Fibroblast of lung (primary cell): ENCODE measurements around the gene HIPK2. TPM values are rescaled to one million over a fixed set of nuclear protein-coding genes. Genes with fewer than 3 reads are reported as not detected.

Source experiments
- DNase-seq, 2 donors: peaks; one replicate each; pipeline versions ENCODE4 v3.0.0 to v3.0.0-alpha.2; 2010; ENCODE audit warnings: low read depth in 2 of 2
- H2AFZ ChIP-seq: 2 replicates; pipeline ENCODE4 v1.5.1; 2012; ENCODE audit warnings: low read length, control low read depth, inconsistent platforms
- H3K27ac ChIP-seq: 2 replicates; pipeline ENCODE4 v1.5.1; 2011; ENCODE audit warnings: low read length, control low read depth; ENCODE audit not compliant: insufficient read depth
- H3K27me3 ChIP-seq: 2 replicates; pipeline ENCODE4 v1.5.1; 2011; ENCODE audit warnings: mild to moderate bottlenecking, low read length; ENCODE audit not compliant: control insufficient read depth, insufficient read depth
- H3K36me3 ChIP-seq: 2 replicates; pipeline ENCODE4 v1.5.1; 2011; ENCODE audit warnings: low read length; ENCODE audit not compliant: control insufficient read depth, insufficient read depth
- H3K4me1 ChIP-seq: 2 replicates; pipeline ENCODE4 v1.5.1; 2011; ENCODE audit warnings: low read length; ENCODE audit not compliant: control insufficient read depth, insufficient read depth; ENCODE audit errors: extremely low read depth
- H3K4me2 ChIP-seq: 2 replicates; pipeline ENCODE4 v1.5.1; 2011; ENCODE audit warnings: low read length, control low read depth; ENCODE audit not compliant: insufficient read depth; ENCODE audit errors: extremely low read depth
- H3K4me3 ChIP-seq, 4 experiments: fragments of 200-600 bp in 1 of 4; sonication (generic) in 1 of 4; replicated peaks in 1 of 4; 2 replicates each; pipeline ENCODE4 v1.5.1; 2011 to 2016; ENCODE audit warnings: low read length in 4 of 4, low read depth in 3 of 4, mild to moderate bottlenecking in 3 of 4, control low read depth in 2 of 4, inconsistent platforms in 1 of 4, mixed read lengths in 1 of 4; ENCODE audit not compliant: insufficient read depth in 1 of 4; ENCODE audit errors: control extremely low read depth in 1 of 4
- H3K79me2 ChIP-seq: 2 replicates; pipeline ENCODE4 v1.5.1; 2012; ENCODE audit warnings: mild to moderate bottlenecking, low read length, inconsistent platforms; ENCODE audit not compliant: control insufficient read depth, insufficient read depth
- H3K9ac ChIP-seq: 2 replicates; pipeline ENCODE4 v1.5.1; 2011; ENCODE audit warnings: mild to moderate bottlenecking, low read length, control low read depth; ENCODE audit not compliant: insufficient read depth
- H3K9me3 ChIP-seq: 2 replicates; pipeline ENCODE4 v1.5.1; 2012; ENCODE audit warnings: low read depth, low read length; ENCODE audit not compliant: control insufficient read depth, insufficient read depth
- H4K20me1 ChIP-seq: 2 replicates; pipeline ENCODE4 v1.5.1; 2011; ENCODE audit warnings: low read length; ENCODE audit not compliant: control insufficient read depth, insufficient read depth; ENCODE audit errors: extremely low read depth
- CTCF ChIP-seq, 2 donors: IDR thresholded peaks in 1 of 2; conservative IDR thresholded peaks in 1 of 2; 1 replicate in 1 of 2; 2 replicates in 1 of 2; pipeline ENCODE4 v1.5.1; 2011 to 2012; ENCODE audit warnings: low read length in 2 of 2, control low read depth in 1 of 2, inconsistent platforms in 1 of 2, low read depth in 1 of 2, mild to moderate bottlenecking in 1 of 2
- EZH2 ChIP-seq: IDR thresholded peaks from 2 replicates; pipeline ENCODE4 v1.5.1; 2012; ENCODE audit warnings: low read length, control low read depth, mild to moderate bottlenecking; ENCODE audit errors: missing control alignments
- polyA plus RNA-seq, 2 donors: library from polyadenylated mRNA; depleted of rRNA in 1 of 2; stranded (reverse) in 1 of 2; unstranded in 1 of 2; fragments of >200 nt; gene quantifications; 2 replicates each; pipeline ENCODE4 v1.2.1, GENCODE V29; 2011 to 2012; ENCODE audit warnings: missing spikeins in 1 of 2
- total RNA-seq: library from RNA; depleted of rRNA; stranded (reverse); fragments of >200 nt; gene quantifications from 2 replicates; pipeline ENCODE4 v1.2.1, GENCODE V29; 2014

HIPK2 gene
- total and polyA plus RNA-seq, 2 donors (not counting 1 experiment from before 2014, with no cell fraction given), result 10.1 to 11.1 TPM

GRCh38 chr7:139575338-139575680 is 202.5 kb downstream of the HIPK2 start:
- no peak overlapping the region for H2AFZ ChIP-seq
- H3K27me3 ChIP-seq, result no peaks in the 10 kb centered on the region
- no peaks in the 10 kb centered on the region for H4K20me1 ChIP-seq
- no peak for DNase-seq
- H3K9me3 ChIP-seq, result no peaks in the 10 kb centered on the region
- no peaks in the 10 kb centered on the region for H3K79me2 ChIP-seq
- no peak for TF ChIP-seq CTCF (conservative IDR thresholded peaks at IDR 0.05 in 1 of 2, IDR thresholded peaks at IDR 0.05 in 1 of 2; ENCODE audit: low read depth in 1 of 2, low read length in 2 of 2)
- no peak for TF ChIP-seq EZH2
- no peak overlapping the region for H3K4me2 ChIP-seq
- H3K36me3 ChIP-seq, result peaks cover 12% of the 10 kb centered on the region
- no peaks in the 10 kb centered on the region for H3K4me1 ChIP-seq
- H3K4me3 ChIP-seq, result no peak overlapping the region
- no peak overlapping the region for H3K27ac ChIP-seq
- no peak overlapping the region for H3K9ac ChIP-seq

GRCh38 chr7:139574618-139575337 is 203.0 kb downstream of the HIPK2 start:
- Histone ChIP-seq H3K27ac (no peak overlapping the region), H3K27me3 (no peaks in the 10 kb centered on the region), H3K4me2 (no peak overlapping the region), H3K4me3 (no peak overlapping the region), H3K4me1 (no peaks in the 10 kb centered on the region), H3K9me3 (no peaks in the 10 kb centered on the region), H2AFZ (no peak overlapping the region), H3K79me2 (no peaks in the 10 kb centered on the region), H3K36me3 (peaks cover 10% of the 10 kb centered on the region), H4K20me1 (no peaks in the 10 kb centered on the region), H3K9ac (no peak overlapping the region)
- no peak for DNase-seq
- TF ChIP-seq CTCF (conservative IDR thresholded peaks at IDR 0.05 in 1 of 2, IDR thresholded peaks at IDR 0.05 in 1 of 2; ENCODE audit: low read depth in 1 of 2, low read length in 2 of 2), result no peak
- no peak for TF ChIP-seq EZH2

GRCh38 chr7:139573871-139574270 is 203.9 kb downstream of the HIPK2 start:
- H3K9me3 ChIP-seq, result no peaks in the 10 kb centered on the region
- H3K4me3 ChIP-seq, result no peak overlapping the region
- H2AFZ ChIP-seq, result no peak overlapping the region
- TF ChIP-seq CTCF (conservative IDR thresholded peaks at IDR 0.05 in 1 of 2, IDR thresholded peaks at IDR 0.05 in 1 of 2; ENCODE audit: low read depth in 1 of 2, low read length in 2 of 2), result no peak
- no peak for TF ChIP-seq EZH2
- H3K36me3 ChIP-seq, result peaks cover 10% of the 10 kb centered on the region
- H3K4me2 ChIP-seq, result no peak overlapping the region
- no peaks in the 10 kb centered on the region for H3K79me2 ChIP-seq
- H4K20me1 ChIP-seq, result no peaks in the 10 kb centered on the region
- DNase-seq, result no peak
- no peaks in the 10 kb centered on the region for H3K4me1 ChIP-seq
- H3K27me3 ChIP-seq, result no peaks in the 10 kb centered on the region
- no peak overlapping the region for H3K9ac ChIP-seq
- no peak overlapping the region for H3K27ac ChIP-seq
